Suppressor macrophage treated with lipopolysaccharide for 4 hours (primary cell): ENCODE measurements around the gene LRRC36.

Experiments
- DNase-seq: peaks from one replicate; pipeline ENCODE4 v3.0.0-alpha.2; 2020

LRRC36 gene

DNA sequence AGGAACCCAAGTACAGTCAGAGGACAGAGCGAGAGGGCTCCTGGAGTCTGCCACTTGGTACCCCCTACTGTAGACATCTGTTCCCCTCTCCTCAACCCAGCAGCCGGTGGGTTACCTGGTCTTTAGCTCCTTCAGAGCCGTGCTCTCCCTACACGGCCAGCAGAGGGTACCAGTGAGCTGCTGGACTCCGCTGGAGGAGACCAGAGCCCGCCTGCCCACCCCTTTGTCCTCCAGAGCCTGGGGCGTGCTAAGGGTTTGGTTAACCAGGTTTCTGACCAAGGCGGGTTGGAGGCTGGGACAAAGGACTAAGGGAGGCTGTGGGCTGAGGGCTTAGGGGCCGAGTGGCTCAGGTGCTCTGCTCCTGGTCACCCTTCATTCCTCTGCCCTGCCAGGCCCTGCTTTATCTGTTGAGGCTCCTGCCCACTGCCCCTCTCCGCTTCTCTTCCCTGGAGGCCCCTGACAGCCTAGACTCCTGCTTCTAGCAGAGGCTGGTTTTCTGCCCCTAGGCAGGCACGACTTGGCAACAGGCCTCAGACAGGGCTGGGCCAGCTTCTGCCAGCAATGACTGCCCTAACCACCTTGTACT lies 101.6 kb downstream of the LRRC36 start:
- DNase-seq, result peak; percentile 69

DNA sequence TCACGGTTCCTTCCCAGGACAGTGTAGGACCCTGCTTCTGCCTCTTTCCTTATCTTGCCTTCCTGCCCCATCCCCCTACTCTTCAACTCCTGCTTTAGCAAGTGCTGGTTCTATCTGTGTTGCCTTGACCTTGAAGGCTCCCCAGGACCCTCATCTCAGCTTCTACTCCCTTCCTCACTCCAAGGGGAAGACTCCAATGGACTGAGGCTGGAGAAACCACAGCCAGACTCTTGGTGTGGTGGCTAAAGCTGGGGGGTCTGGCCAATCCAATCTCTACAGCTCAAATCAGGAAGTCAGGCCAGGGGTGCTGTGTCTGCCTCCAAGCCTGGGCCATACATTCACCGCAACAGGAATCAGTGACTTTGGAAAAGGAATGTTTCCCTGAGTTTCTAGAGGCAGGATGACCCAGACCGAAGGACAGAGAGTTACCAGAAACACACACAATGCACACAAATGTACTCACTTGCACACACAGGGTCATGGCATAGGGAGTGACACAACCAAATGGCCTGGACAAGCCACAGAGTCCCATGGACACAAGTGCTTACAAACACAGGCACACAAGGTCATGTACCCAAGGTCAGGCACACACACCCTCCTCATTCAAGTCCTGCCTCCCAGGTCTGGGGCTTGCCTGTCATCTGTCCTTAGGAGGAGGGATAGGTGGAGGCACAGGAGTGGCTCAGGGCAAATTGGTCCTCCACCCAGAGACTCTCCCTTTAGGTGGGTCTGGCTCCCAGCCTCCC lies 102.6 kb downstream of the LRRC36 start:
- no peak for DNase-seq

DNA sequence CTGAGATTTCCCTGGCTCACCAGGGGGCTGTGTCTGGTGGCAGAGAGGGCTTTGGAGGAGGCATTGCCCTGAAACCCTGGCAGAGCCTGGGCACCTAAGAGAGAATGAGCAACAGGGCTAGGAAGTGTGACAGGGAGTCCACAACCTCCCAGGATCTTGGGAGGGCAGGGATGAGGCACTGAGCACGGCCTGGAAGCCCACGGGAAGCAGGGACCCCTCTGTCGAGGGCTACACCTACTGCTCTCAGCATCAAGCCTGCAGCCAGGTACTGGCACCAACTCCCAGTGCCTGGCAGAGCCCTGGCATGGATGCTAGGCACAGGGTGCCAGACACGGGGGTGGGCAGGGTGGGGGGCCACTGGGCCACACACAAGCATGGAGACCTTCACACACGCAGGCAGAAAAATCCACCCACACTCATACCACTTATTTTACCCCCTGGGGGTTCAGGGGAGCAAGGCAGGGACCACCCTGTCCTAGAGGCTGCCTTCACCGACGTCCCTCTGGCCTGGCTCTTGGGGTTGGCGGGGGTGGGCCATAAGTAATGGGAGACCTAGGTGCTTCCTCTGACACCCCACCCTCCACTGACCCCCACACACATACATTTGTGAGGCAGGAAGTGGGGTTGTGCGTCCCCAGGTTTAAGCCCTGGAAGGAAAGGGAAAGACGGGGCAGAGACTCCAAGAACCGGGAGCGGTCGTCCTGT lies 103.3 kb downstream of the LRRC36 start:
- DNase-seq, result no peak

DNA sequence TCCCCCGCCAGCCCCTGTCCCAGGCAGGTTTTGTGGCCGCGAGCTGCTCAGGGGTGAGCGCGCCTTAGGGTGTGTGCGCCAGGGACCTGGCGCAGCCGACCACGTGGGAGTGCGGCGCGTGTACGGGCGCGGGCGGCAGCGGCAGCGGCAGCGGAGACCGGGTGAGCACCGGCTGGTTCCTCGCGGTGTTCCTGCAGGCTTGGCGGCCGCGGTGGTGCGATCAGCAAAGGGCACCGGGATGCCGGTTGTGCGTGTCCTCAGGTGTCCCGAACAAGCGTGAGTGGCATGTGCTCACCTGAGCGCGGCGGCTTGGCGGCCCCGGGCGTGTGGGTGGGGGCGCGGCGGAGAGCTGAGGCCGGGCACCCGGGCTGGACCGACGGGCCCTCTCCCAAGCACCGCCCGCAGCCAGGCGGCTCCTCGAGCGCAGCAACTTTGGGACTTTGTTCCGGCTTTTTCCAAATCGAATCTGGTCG lies 103.9 kb downstream of the LRRC36 start:
- DNase-seq, result peak; percentile 16

DNA sequence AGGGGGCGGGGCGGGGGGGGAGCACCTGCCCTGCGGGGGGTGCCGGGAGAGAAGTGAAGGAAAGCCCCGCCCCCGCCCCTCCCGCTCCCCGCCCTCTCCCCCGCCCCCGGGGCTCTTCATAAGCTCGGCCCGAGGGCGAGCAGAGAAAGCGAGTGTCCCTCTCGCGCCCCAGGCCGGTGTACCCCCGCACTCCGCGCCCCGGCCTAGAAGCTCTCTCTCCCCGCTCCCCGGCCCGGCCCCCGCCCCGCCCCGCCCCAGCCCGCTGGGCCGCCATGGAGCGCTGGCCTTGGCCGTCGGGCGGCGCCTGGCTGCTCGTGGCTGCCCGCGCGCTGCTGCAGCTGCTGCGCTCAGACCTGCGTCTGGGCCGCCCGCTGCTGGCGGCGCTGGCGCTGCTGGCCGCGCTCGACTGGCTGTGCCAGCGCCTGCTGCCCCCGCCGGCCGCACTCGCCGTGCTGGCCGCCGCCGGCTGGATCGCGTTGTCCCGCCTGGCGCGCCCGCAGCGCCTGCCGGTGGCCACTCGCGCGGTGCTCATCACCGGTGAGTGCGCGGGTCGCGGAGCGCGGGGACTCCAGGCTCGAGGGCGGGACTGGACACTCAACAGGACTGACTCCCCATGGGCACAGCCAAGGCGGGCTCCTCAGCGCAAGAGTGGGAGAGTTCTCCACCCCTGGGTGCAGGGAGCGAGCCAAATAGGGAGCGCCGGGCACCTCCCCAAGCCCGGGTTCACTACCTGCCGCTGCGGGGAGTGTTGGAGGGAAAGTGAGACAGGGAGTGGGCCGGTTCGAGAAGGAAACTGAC lies 104.6 kb downstream of the LRRC36 start, which contains the start of gene HSD11B2:
Gene HSD11B2, plus strand, starts transcription at position 145 of the 798 bp plus-strand sequence. Its CDS starts 128 bp downstream, at position 273.
- peak; percentile 60 for DNase-seq

DNA sequence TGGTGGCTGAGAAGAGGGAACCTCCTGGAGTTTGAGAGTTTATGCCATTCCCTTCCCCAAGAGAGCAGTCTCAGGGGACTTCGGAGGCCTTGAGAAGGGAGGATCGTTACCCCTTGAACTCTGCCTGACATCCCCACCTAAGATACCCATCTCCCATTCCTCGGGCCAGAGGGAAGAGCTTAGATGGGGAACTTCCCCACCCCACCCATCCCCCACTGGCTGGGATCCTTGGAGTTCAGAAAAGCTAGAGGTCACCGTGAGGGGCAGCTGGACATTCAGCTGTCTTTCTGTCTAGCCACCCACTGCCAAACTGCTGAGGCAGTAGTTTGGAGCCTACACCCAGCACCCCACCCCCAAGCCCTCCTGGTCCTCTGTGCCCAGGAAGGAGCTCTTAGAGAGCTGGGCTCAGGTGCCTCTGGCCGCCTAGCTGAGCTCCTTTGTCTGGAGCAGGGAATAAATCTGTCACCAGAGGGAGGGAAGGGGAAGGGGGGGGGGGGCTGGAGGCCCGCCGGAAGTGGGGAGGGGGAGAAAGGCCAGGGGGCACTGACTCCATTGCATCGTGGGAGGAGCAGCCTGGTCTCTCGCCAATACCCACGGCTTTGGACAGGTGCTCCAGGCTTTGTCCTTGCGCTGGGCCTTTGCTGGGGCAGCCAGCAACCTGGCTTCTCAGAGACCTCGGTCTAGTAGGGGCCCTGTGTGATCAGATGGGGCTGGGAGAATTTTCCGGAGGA lies 105.3 kb downstream of the LRRC36 start:
- no peak for DNase-seq

DNA sequence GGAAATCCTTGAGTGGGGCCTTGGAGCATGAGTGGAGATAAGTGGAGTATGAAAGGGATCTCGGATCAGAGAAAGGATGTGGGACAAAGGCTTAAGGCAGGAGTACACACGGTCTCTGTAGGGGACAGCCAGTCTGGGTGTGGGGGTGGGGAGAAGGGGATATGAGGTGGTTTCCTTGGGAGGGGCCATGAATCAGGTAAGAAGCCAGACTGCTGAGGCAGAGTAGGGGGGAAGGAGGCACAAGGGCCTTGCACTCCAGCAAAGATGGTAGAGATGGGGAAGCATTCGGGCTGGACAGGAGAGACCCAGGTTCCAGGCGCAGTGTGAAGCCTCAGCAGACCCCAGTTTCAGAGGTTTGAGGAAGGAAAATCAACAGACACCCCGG lies 105.9 kb downstream of the LRRC36 start:
- DNase-seq, result no peak

DNA sequence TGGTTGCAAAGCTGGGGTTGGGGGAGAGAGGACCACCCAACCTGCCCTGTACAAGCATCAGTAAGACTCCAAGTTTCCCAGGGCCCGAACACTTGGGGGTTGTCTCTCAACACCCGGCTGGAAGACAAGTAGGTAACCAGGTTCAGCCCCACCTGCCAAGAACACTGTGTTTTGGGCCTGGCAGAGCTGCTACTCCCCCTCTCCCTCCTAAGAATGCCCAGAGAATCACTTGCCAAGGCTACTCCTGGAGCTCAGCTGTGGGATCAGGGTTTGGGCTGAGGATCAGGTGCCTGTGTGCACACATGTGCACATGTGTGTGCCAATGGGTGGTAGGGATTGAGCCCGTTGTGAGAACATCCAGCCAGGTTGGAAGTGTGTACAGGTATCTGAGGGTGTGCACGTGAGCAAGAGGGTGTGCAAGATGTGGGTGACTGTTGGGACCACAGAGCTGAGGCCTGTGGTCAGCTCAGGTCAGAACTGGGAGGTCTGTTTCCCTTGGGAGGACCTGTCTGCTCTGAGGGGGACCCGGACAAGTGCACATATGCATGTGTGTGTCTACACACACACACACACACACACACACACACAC lies 106.6 kb downstream of the LRRC36 start:
- DNase-seq, result no peak
